Psoas muscle (tissue), 8 donors: ENCODE measurements around the gene EGLN2. TPM values are rescaled to one million over a fixed set of nuclear protein-coding genes. Genes with fewer than 3 reads are reported as not detected.
"Not testable (repeated sequence)": the region's sequence is repeated elsewhere in the genome, so short reads cannot be mapped to it uniquely, and the experiment has no call there.

Experiments
- ATAC-seq, 4 donors: fragments of 200-7000 bp; cut with Tn5 transposase; one replicate each; pipeline ENCODE4 v1.9.1; 2020; ENCODE audit warnings: moderate library complexity in 3 of 4, mild to moderate bottlenecking in 2 of 4
- DNase-seq, 2 donors: peaks; one replicate each; pipeline ENCODE4 v3.0.0-alpha.2; 2020
- H3K27ac ChIP-seq: fragments of 200-600 bp; one replicate; pipeline ENCODE4 v1.8.0; 2022
- H3K27me3 ChIP-seq, 3 donors: fragments of 200-600 bp in 1 of 3; one replicate each; pipeline versions ENCODE4 v1.6.1 to v1.8.0; 2013 to 2022; ENCODE audit warnings: low read length in 2 of 3, mild to moderate bottlenecking in 2 of 3, moderate library complexity in 1 of 3; ENCODE audit not compliant: insufficient read depth in 3 of 3
- H3K36me3 ChIP-seq, 2 donors: fragments of 200-600 bp in 1 of 2; one replicate each; pipeline versions ENCODE4 v1.6.1 to v1.8.0; 2013 to 2022; ENCODE audit warnings: low read depth in 1 of 2, mild to moderate bottlenecking in 1 of 2, moderate library complexity in 1 of 2; ENCODE audit not compliant: insufficient read depth in 1 of 2
- H3K4me1 ChIP-seq: fragments of 200-600 bp; one replicate; pipeline ENCODE4 v1.8.0; 2022
- H3K4me3 ChIP-seq: fragments of 200-600 bp; one replicate; pipeline ENCODE4 v1.8.0; 2022; ENCODE audit warnings: mild to moderate bottlenecking
- H3K9me3 ChIP-seq: fragments of 200-600 bp; one replicate; pipeline ENCODE4 v1.8.0; 2022
- WGBS, 3 donors: extraction: QIAGEN DNeasy Blood & Tissue Kit; methylation state at CpG; one replicate each; pipeline versions ENCODE4 v1.1.6 to v1.1.7; 2013; 5-methylcytosine and 5-hydroxymethylcytosine counted together
- intact Hi-C, 2 donors: fragments of 100-400 bp; cut with DNase I; formaldehyde crosslinking; loops; one replicate each; pipeline versions ENCODE4 v1.11.0 to v1.14.2; 2022
- polyA plus RNA-seq, 3 donors: library from polyadenylated mRNA; stranded (reverse); fragments of 200-250 nt; gene quantifications; one replicate each; pipeline ENCODE4 v1.2.3, GENCODE V29; 2013
- total RNA-seq, 4 donors: library from RNA; stranded (reverse); fragmentation: NEBNext Ultra II Directional in 2 of 4; extraction: Animal tissue kit (Norgen Biotek cat#: 25700) in 2 of 4; gene quantifications; one replicate each; pipeline versions ENCODE4 v1.2.1 to v1.2.4, GENCODE V29; 2021 to 2023
- TF ChIP-seq, protein P1 (sequence below): fragments of 200-600 bp; IDR thresholded peaks from one replicate; pipeline ENCODE4 v1.8.0; 2022; ENCODE audit warnings: antibody characterized with exemption
- donor health status: healthy with polysubstance abuse.
- donor health status: DM: no; HTN: no; CAD: no; lungs with moderate emphysema.
- donor health status: Bipolar disorder and iron deficiency.
- donor health status: healthy.
- donor health status: DM: yes; HTN: yes; CAD: no.
- donor health status: DM: no; HTN: no; CAD: no.
- donor health status: DM: no; HTN: no; CAD: no.
- donor health status: DM: yes; HTN: yes; CAD: no.

Gene EGLN2
- total and polyA plus RNA-seq, 7 donors = 34.9 to 67.6 (median 42.9) TPM

- ATAC-seq = no peak
- intact Hi-C loops = no loop called here
- TF ChIP-seq, protein P1, sequence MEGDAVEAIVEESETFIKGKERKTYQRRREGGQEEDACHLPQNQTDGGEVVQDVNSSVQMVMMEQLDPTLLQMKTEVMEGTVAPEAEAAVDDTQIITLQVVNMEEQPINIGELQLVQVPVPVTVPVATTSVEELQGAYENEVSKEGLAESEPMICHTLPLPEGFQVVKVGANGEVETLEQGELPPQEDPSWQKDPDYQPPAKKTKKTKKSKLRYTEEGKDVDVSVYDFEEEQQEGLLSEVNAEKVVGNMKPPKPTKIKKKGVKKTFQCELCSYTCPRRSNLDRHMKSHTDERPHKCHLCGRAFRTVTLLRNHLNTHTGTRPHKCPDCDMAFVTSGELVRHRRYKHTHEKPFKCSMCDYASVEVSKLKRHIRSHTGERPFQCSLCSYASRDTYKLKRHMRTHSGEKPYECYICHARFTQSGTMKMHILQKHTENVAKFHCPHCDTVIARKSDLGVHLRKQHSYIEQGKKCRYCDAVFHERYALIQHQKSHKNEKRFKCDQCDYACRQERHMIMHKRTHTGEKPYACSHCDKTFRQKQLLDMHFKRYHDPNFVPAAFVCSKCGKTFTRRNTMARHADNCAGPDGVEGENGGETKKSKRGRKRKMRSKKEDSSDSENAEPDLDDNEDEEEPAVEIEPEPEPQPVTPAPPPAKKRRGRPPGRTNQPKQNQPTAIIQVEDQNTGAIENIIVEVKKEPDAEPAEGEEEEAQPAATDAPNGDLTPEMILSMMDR = no peak
- no peak for DNase-seq
- 93 to 96% (median 94%) methylated on average over 22 of the region's 22 CpGs for WGBS, 3 donors
- Histone ChIP-seq H3K4me3 (no peak overlapping the region), H3K4me1 (no peaks in the 10 kb centered on the region), H3K27ac (no peak overlapping the region), H3K27me3 (no peaks in the 10 kb centered on the region), H3K9me3 (no peaks in the 10 kb centered on the region), H3K36me3 (peaks cover 0 to 12% of the 10 kb centered on the region in 2 donors)
Measured at GRCh38 chr19:40827386-40828247, 28.6 kb downstream of the EGLN2 start.

- Histone ChIP-seq H3K27me3 (no peaks in the 10 kb centered on the region), H3K4me1 (no peaks in the 10 kb centered on the region), H3K9me3 (no peaks in the 10 kb centered on the region), H3K4me3 (no peak overlapping the region), H3K36me3 (peaks cover 0 to 12% of the 10 kb centered on the region in 2 donors), H3K27ac (no peak overlapping the region)
- intact Hi-C loops = no loop called here
- DNase-seq (no peak), ATAC-seq (no peak)
- TF ChIP-seq, protein P1 = no peak
Measured at GRCh38 chr19:40829205-40829604, 30.2 kb downstream of the EGLN2 start.

DNA sequence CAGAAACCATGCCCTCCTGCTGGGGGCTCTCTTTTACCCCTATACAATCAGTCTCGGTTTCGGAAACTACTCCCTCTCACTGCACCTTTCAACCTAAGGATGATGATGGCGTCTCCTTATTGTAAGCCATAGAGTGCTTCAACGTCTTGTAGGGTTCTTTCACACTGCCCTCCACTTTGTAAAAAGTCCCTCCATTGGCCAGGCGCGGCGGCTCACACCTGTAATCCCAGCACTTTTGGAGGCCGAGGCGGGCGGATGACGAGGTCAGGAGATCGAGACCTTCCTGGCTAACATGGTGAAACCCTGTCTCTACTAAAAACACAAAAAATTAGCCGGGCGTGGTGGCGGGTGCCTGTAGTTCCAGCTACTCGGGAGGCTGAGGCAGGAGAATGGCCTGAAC is 31.8 kb downstream of the EGLN2 start:
- H3K4me3 ChIP-seq, intact Hi-C loops, ATAC-seq, DNase-seq, H3K27me3 ChIP-seq, H3K27ac ChIP-seq, H3K4me1 ChIP-seq, H3K9me3 ChIP-seq: not testable (repeated sequence)
- peaks cover 0 to 12% of the 10 kb centered on the region in 2 donors for H3K36me3 ChIP-seq
- WGBS, 3 donors = 91 to 98% (median 94%) methylated on average over 16 of the region's 16 CpGs

- Histone ChIP-seq H3K36me3 (peaks cover 0 to 12% of the 10 kb centered on the region in 2 donors), H3K4me3 (no peak overlapping the region), H3K27me3 (no peaks in the 10 kb centered on the region), H3K27ac (no peak overlapping the region), H3K9me3 (no peaks in the 10 kb centered on the region), H3K4me1 (no peaks in the 10 kb centered on the region)
- DNase-seq = no peak
- intact Hi-C loops = no loop called here
- WGBS, 3 donors = 42 to 55% (median 51%) methylated on average over 7 of the region's 7 CpGs
- peak; percentile 61 to 81 (median 67) for ATAC-seq
- TF ChIP-seq, protein P1 = no peak
Measured at GRCh38 chr19:40831502-40832430, 32.8 kb downstream of the EGLN2 start.

DNA sequence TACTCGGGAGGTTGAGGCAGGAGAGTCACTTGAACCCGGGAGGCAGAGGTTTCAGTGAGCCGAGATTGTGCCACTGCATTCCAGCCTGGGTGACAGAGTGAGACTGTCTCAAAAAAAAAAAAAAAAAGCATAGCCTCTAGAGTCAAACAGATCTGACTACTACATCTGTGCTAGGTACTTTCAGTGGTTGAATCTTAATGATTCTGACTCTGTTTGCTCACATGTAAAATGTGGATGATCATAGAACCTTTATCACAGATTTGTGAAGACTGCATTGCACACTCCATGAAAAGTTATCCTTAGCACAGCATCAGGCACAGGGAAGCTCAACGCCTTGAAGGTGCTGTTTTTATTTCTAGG is 33.4 kb downstream of the EGLN2 start:
- DNase-seq, H3K27me3 ChIP-seq, intact Hi-C loops, H3K4me1 ChIP-seq, H3K27ac ChIP-seq, H3K4me3 ChIP-seq, H3K36me3 ChIP-seq, ATAC-seq, H3K9me3 ChIP-seq: not testable (repeated sequence)
- 67 to 80% (median 67%) methylated on average over 4 of the region's 4 CpGs for WGBS, 3 donors

- H3K27ac ChIP-seq, intact Hi-C loops, DNase-seq, H3K36me3 ChIP-seq, H3K9me3 ChIP-seq, H3K4me3 ChIP-seq, H3K4me1 ChIP-seq, ATAC-seq, H3K27me3 ChIP-seq: not testable (repeated sequence)
- 45 to 52% (median 48%) methylated on average over 7 of the region's 7 CpGs for WGBS, 3 donors
Measured at GRCh38 chr19:40833728-40834533, 34.9 kb downstream of the EGLN2 start.
